GM19452 (cell line): ENCODE data around the gene CD226.
"Not testable (repeated sequence)": the region's sequence is repeated elsewhere in the genome, so short reads cannot be mapped to it uniquely, and the experiment has no call there.

Experiments used
- ATAC-seq: cut with Tn5 transposase; IDR thresholded peaks from one replicate; pipeline ENCODE4 v1.9.1; 2021; ENCODE audit not compliant: unreplicated experiment

CD226 gene

DNA sequence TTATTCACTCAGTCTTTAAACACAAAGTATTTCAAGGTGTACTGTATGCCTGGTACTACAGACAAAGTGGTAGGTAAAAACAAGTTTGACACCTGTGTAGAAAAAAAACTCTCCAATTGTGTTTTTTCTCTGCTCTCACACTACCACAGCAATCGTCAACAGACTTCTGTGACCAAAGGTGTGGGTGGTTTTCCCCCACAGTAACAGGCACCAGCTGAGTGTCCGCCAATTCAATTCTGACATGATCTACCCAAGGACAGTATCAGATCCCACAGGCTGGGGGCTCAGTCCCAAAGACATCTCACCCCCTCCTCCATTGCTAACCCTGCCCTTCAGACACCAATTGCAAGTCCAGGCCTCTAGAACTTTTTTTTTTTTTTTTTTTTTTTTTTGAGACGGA is 71.2 kb downstream of the CD226 start:
- ATAC-seq = no peak

DNA sequence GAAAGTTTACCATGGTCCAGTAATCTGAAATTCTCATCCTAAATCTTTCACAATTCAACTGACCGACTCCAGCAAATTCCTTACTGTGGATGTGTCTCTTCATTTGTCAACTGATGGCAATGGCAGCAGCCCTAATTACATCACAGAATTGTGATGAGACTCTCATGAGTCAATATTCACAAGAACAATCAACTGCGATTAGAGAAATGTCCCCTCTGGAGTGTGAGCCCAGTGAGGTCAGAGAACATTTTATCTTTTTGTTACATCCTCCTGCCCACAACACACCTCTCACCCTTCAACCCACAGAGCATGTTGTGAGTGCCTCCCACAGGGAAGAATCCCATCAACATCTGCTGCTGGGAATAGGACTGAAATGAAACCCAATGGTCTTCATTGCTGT is 73.6 kb downstream of the CD226 start:
- no peak for ATAC-seq

DNA sequence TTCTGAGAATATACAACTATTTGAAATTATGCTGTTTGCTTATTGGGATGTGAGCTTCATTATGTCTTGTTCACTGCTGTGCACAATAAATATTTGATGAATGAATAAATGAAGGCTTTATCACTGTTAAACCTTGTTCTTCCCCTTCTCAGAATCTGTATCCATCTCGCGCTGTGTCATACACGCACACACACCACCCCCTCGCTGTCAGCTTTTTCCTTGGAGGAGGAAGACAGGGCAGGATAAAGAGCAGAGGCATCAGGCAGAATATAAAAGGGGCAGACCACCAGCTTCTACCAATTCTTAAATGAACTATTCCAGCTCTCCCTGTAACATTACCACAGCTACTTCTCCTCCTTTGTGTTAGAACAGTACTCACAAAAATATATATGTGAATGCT is 75.0 kb downstream of the CD226 start:
- no peak for ATAC-seq

DNA sequence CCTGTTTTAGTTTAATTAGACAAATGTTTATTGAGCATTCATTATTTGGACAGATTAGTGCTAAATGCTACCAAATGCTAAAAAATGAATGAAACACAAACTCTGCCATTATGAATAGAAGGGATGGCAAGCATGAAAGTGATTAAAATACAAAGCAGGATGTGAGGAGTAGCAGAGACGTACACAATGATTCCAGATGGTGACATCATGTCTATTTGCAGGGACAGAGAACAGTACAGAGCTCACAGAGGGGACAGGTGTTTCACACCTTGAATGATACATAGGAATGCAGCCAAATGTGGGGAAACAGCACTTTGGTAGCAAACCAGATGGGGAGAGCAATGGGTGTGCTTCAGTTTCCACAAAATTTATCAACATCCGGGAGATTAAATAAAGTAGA is 76.3 kb downstream of the CD226 start:
- ATAC-seq = no peak

GRCh38 chr18:69870736-69871135 is 76.9 kb downstream of the CD226 start:
- no peak for ATAC-seq

GRCh38 chr18:69866212-69866611 is 81.5 kb downstream of the CD226 start:
- ATAC-seq = no peak

DNA sequence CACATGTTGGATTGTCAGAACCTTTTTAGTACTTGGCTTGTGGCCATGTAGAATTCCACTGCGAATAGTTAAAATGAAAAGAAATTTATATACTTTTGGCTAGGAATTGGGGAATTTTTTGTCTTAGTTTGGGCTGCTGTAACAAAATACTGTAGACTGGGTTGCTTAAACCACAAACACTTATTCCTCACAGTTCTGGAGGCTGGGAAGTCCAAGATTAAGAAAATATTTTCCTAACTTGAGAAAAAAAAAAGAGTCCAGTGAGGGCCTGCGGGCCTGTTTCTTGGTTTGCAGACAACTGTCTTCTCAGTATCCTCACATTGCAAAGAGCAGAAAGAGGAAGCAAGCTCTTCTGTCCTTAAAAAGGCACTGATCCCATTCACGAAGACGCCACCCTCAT is 81.9 kb downstream of the CD226 start:
- no peak for ATAC-seq

DNA sequence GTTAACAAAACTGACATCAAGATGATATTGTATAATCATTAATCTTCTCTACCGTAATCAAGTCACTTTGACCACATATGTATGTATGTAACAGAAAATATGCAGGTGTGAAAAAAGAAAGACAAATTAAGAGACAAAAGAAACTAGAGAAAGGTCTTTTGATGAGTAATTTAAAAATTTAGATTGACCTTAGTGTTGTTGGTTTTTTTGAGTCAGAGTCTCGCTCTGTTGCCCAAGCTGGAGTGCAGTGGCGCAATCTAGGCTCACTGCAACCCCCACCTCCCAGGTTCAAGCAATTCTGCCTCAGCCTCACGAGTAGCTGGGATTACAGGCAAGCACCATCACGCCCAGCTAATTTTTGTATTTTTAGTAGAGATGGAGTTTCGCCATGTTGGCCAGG is 82.9 kb downstream of the CD226 start:
- ATAC-seq = peak; percentile 91

DNA sequence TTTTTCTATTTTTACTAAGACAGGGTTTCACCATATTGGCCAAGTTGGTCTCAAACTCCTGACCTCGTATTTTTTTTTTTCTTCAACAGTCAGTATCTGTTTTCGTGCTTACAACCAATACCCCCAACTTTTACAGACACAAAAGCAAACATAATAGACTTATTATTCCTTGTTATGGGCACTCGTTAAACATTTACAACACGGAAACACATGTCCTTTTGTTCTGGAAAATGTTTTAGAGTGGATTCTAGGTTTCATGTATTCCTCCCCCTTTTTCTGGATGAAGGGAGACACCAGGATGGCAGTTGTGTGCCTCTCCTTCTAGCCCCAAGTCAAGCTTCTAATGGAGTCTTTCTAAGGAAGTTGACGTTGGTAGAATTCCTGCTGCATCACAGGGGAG is 88.8 kb downstream of the CD226 start:
- no peak for ATAC-seq

- no peak for ATAC-seq
Observed at GRCh38 chr18:69854455-69854854, 93.2 kb downstream of the CD226 start.

GRCh38 chr18:69853051-69853450 is 94.6 kb downstream of the CD226 start:
- ATAC-seq = no peak

GRCh38 chr18:69845593-69846506 is 101.8 kb downstream of the CD226 start:
- ATAC-seq = no peak

DNA sequence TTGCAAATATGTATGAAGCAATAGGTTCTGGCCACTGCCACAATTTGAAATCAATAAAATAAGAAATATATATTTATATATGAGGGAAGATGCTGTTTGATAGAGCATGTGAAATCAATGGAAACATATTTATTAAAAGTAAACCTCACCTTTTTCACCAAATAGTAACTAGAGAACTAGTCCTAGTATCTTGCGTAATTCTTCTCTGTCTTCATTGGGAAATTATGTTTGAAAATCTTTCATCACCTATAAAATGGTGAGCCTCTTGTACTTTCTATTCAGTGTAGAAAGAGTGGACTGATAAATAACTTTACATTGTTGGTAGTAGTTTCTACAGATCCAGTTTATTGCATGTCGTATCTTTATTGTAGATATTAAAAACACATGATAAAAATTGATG is 103.0 kb downstream of the CD226 start:
- no peak for ATAC-seq

DNA sequence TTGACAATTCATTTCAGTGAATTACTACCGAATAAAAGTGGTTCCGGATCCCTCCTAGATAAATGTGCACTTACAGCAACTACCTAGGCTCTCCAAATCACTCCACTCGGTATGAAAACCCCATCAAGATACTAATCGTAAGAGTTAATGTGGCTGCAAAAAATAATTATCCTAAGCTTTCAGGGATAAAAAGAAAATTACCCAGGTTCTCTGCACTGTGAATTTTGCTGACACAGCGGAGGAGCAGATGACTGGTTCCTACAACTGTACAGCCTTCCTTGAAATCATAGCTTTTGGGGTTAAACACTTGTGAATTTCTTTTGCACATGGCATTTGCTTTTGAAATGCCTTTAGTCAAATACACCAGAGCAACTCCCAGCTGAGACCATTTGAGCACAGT is 104.7 kb downstream of the CD226 start:
- no peak for ATAC-seq

GRCh38 chr18:69841117-69841516 is 106.6 kb downstream of the CD226 start:
- no peak for ATAC-seq

GRCh38 chr18:69840445-69840844 is 107.2 kb downstream of the CD226 start:
- no peak for ATAC-seq

DNA sequence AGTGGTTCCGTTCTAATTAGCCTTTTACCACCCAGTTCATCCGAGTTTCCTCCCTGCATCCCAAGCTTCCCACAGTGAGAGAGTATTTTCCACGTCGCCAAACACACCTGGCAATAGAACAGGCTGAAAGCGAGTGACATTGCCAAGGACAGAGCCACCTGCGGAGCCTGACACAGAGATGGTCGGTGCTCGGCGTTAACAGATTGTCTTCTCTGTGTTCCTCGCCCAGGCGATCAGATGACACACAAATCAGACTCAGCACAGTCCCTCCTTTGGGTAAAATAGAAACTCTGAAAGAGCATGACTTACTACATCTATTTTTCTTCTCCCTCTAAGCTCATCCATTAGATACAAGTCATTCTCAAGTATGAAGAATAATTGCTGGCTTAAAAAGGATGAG is 107.7 kb downstream of the CD226 start:
- no peak for ATAC-seq

GRCh38 chr18:69839497-69839896 is 108.2 kb downstream of the CD226 start:
- ATAC-seq = no peak

GRCh38 chr18:69838620-69839411 is 108.9 kb downstream of the CD226 start:
- ATAC-seq = no peak

- ATAC-seq = no peak
Observed at GRCh38 chr18:69838003-69838402, 109.7 kb downstream of the CD226 start.

DNA sequence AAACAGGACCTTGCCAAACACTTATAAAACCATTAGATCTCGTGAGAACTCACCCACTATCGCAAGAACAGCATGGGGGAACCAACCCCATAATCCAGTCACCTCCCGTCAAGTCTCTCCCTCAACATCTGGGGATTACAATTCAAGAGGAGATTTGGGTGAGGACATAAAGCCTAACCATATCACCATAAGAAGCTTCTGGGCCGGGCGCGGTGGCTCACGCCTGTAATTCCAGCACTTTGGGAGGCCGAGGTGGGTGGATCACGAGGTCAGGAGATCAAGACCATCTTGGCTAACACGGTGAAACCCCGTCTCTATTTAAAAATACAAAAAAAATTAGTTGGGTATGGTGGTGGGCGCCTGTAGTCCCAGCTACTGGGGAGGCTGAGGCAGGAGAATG is 112.7 kb downstream of the CD226 start:
- ATAC-seq = not testable (repeated sequence)

GRCh38 chr18:69830189-69830588 is 117.5 kb downstream of the CD226 start:
- ATAC-seq = no peak
